ENCODE measurements around the gene TSBP1.

GRCh38 chr6:32244946-32245398, 126.7 kb downstream of the TSBP1 start:
- TF ChIP-seq SP1 (IDR thresholded peaks at IDR 0.05) = no peak
- TF ChIP-seq FOXM1 (IDR thresholded peaks at IDR 0.05; ENCODE audit: borderline replicate concordance) = peak; percentile 84
- no peak for TF ChIP-seq SUZ12 (IDR thresholded peaks at IDR 0.05)
- TF ChIP-seq ZNF384 (IDR thresholded peaks at IDR 0.05) = no peak
- TF ChIP-seq BHLHE40 (IDR thresholded peaks at IDR 0.05; ENCODE audit: borderline replicate concordance) = no peak
- TF ChIP-seq FOXK2 (IDR thresholded peaks at IDR 0.05) = no peak
- TF ChIP-seq ELF4 (IDR thresholded peaks at IDR 0.05) = no peak
- no peak for TF ChIP-seq ARNT (IDR thresholded peaks at IDR 0.05)
- TF ChIP-seq TARDBP (IDR thresholded peaks at IDR 0.05) = no peak
- no peak for TF ChIP-seq PKNOX1 (IDR thresholded peaks at IDR 0.05)
- peak; percentile 47 for TF ChIP-seq L3MBTL2 (conservative IDR thresholded peaks at IDR 0.05)

Measured in HEK293T (cell line).